ENCODE measurements around the gene CP. TPM values are rescaled to one million over a fixed set of nuclear protein-coding genes. Genes with fewer than 3 reads are reported as not detected.
"Not testable (repeated sequence)": the region's sequence is repeated elsewhere in the genome, so short reads cannot be mapped to it uniquely, and the experiment has no call there.

The CP gene
- total RNA-seq, 1 donor from 2014 or later: 0.48 TPM

GRCh38 chr3:149224736-149225594 is 3.3 kb upstream of the CP start:
- no peaks in the 10 kb centered on the region for H3K9me3 ChIP-seq (ENCODE audit: insufficient read depth, low read depth, low read length)
- H3K4me3 ChIP-seq (ENCODE audit: insufficient read depth, low read depth, low read length): peak overlapping the region; percentile 37
- peaks cover 15% of the 10 kb centered on the region for H3K4me1 ChIP-seq (ENCODE audit: insufficient read depth, low read length)
- no peaks in the 10 kb centered on the region for H3K36me3 ChIP-seq (ENCODE audit: insufficient read depth, low read length)
- H2AFZ ChIP-seq (ENCODE audit: low read depth, low read length): peak overlapping the region; percentile 36
- TF ChIP-seq, protein P1, sequence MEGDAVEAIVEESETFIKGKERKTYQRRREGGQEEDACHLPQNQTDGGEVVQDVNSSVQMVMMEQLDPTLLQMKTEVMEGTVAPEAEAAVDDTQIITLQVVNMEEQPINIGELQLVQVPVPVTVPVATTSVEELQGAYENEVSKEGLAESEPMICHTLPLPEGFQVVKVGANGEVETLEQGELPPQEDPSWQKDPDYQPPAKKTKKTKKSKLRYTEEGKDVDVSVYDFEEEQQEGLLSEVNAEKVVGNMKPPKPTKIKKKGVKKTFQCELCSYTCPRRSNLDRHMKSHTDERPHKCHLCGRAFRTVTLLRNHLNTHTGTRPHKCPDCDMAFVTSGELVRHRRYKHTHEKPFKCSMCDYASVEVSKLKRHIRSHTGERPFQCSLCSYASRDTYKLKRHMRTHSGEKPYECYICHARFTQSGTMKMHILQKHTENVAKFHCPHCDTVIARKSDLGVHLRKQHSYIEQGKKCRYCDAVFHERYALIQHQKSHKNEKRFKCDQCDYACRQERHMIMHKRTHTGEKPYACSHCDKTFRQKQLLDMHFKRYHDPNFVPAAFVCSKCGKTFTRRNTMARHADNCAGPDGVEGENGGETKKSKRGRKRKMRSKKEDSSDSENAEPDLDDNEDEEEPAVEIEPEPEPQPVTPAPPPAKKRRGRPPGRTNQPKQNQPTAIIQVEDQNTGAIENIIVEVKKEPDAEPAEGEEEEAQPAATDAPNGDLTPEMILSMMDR (IDR thresholded peaks at IDR 0.05; ENCODE audit: insufficient read depth, low read depth, low read length): no peak
- TF ChIP-seq EZH2 (IDR thresholded peaks at IDR 0.05; ENCODE audit: insufficient read depth, low read length): no peak
- peak; percentile 32 for FAIRE-seq
- Mint-ChIP-seq H3K9me3 (ENCODE audit: unreplicated experiment) (no peaks in the 10 kb centered on the region), H3K36me3 (ENCODE audit: low read depth, unreplicated experiment) (no peaks in the 10 kb centered on the region), H3K4me1 (ENCODE audit: low read depth, unreplicated experiment) (peaks cover 30% of the 10 kb centered on the region), H3K27me3 (ENCODE audit: low read depth, unreplicated experiment) (no peaks in the 10 kb centered on the region), H3K4me3 (ENCODE audit: unreplicated experiment) (peak overlapping the region; percentile 61), H3K27ac (ENCODE audit: unreplicated experiment) (peak overlapping the region; percentile 90)
- H3K27me3 ChIP-seq (ENCODE audit: insufficient read depth, low read length): no peaks in the 10 kb centered on the region
- peak overlapping the region; percentile 85 for H3K4me2 ChIP-seq (ENCODE audit: low read length)
- H4K20me1 ChIP-seq (ENCODE audit: insufficient read depth, low read length): no peaks in the 10 kb centered on the region
- no peaks in the 10 kb centered on the region for H3K79me2 ChIP-seq (ENCODE audit: insufficient read depth, low read length)
- peak; percentile 85 for DNase-seq (ENCODE audit: low read depth)
- peak overlapping the region; percentile 64 for H3K27ac ChIP-seq (ENCODE audit: low read depth, low read length)
- peak overlapping the region; percentile 64 for H3K9ac ChIP-seq (ENCODE audit: low read length)

DNA sequence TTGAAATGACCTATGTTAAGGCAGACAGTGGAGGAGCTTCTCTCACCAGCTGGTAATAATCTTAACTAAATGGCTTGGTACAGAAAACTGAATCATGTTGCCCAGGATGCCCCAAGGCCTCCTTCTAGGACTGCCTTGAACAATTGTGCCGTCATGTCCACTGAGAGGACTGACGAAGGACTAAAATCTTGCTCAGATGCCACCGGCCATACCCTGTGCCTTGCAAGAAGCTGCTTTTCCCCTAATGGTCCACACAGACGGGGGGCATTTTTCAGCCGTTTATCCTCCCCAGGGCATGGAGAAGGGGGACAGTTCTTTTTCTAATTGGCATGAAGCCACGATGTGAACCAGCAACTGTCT is 1.8 kb upstream of the CP start:
- no peak overlapping the region for H3K27ac ChIP-seq (ENCODE audit: low read depth, low read length)
- DNase-seq (ENCODE audit: low read depth): no peak
- H3K9me3 ChIP-seq (ENCODE audit: insufficient read depth, low read depth, low read length): no peaks in the 10 kb centered on the region
- H4K20me1 ChIP-seq (ENCODE audit: insufficient read depth, low read length): no peaks in the 10 kb centered on the region
- Mint-ChIP-seq H3K36me3 (ENCODE audit: low read depth, unreplicated experiment) (no peaks in the 10 kb centered on the region), H3K9me3 (ENCODE audit: unreplicated experiment) (no peaks in the 10 kb centered on the region), H3K27ac (ENCODE audit: unreplicated experiment) (peak overlapping the region; percentile 21), H3K4me3 (ENCODE audit: unreplicated experiment) (no peak overlapping the region), H3K27me3 (ENCODE audit: low read depth, unreplicated experiment) (no peaks in the 10 kb centered on the region), H3K4me1 (ENCODE audit: low read depth, unreplicated experiment) (peaks cover 27% of the 10 kb centered on the region)
- no peak overlapping the region for H3K4me2 ChIP-seq (ENCODE audit: low read length)
- H2AFZ ChIP-seq (ENCODE audit: low read depth, low read length): no peak overlapping the region
- no peaks in the 10 kb centered on the region for H3K79me2 ChIP-seq (ENCODE audit: insufficient read depth, low read length)
- H3K9ac ChIP-seq (ENCODE audit: low read length): no peak overlapping the region
- H3K36me3 ChIP-seq (ENCODE audit: insufficient read depth, low read length): no peaks in the 10 kb centered on the region
- TF ChIP-seq, protein P1 (IDR thresholded peaks at IDR 0.05; ENCODE audit: insufficient read depth, low read depth, low read length): no peak
- TF ChIP-seq EZH2 (IDR thresholded peaks at IDR 0.05; ENCODE audit: insufficient read depth, low read length): no peak
- peaks cover 15% of the 10 kb centered on the region for H3K4me1 ChIP-seq (ENCODE audit: insufficient read depth, low read length)
- H3K4me3 ChIP-seq (ENCODE audit: insufficient read depth, low read depth, low read length): no peak overlapping the region
- H3K27me3 ChIP-seq (ENCODE audit: insufficient read depth, low read length): no peaks in the 10 kb centered on the region
- FAIRE-seq: no peak

DNA sequence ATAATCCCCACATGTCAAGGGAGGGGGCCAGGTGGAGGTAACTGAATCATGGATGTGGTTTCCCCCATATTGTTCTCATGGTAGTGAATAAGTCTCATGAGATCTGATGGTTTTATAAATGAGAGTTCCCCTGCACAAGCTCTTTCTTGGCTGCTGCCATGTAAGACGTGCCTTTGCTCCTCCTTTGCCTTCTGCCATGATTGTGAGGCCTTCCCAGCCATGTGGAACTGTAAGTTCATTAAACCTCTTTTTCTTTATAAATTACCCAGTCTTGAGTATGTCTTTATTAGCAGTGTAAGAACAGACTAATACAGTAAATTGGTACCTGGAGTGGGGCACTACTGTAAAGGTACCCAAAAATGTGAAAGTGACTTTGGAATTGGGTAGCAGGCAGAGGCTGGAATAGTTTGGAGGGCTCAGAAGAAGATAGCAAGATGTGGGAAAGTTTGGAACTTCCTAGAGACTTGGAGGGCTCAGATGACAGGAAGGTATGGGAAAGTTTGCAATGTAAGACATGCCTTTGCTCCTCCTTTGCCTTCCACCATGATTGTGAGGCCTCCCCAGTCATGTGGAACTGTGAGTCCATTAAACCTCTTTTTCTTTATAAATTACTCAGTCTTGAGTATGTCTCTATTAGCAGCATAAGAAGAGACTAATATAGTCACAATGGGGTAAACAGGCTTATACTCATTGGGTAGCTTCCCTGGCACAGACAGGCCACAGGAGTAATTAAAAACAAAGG is 2.1 kb downstream of the CP start:
- not testable (repeated sequence) for H2AFZ ChIP-seq (ENCODE audit: low read depth, low read length); H3K27me3 ChIP-seq (ENCODE audit: insufficient read depth, low read length); FAIRE-seq

More for the DNA sequence above, 2.1 kb downstream of the CP start:
- not testable (repeated sequence) for H3K4me2 ChIP-seq (ENCODE audit: low read length); H3K36me3 Mint-ChIP-seq (ENCODE audit: low read depth, unreplicated experiment); H3K4me1 Mint-ChIP-seq (ENCODE audit: low read depth, unreplicated experiment); H4K20me1 ChIP-seq (ENCODE audit: insufficient read depth, low read length); H3K27ac Mint-ChIP-seq (ENCODE audit: unreplicated experiment); H3K36me3 ChIP-seq (ENCODE audit: insufficient read depth, low read length); H3K9ac ChIP-seq (ENCODE audit: low read length); H3K79me2 ChIP-seq (ENCODE audit: insufficient read depth, low read length); H3K4me3 Mint-ChIP-seq (ENCODE audit: unreplicated experiment); H3K4me3 ChIP-seq (ENCODE audit: insufficient read depth, low read depth, low read length); H3K4me1 ChIP-seq (ENCODE audit: insufficient read depth, low read length); H3K27ac ChIP-seq (ENCODE audit: low read depth, low read length); H3K27me3 Mint-ChIP-seq (ENCODE audit: low read depth, unreplicated experiment); H3K9me3 ChIP-seq (ENCODE audit: insufficient read depth, low read depth, low read length); H3K9me3 Mint-ChIP-seq (ENCODE audit: unreplicated experiment); DNase-seq (ENCODE audit: low read depth)

Measured in astrocyte (in vitro differentiated cells and primary cell).